ENCODE results near the gene SLC1A7.

SLC1A7 gene

GRCh38 chr1:53158900-53159299 is 16.5 kb upstream of the SLC1A7 start:
- no peak for DNase-seq

GRCh38 chr1:53156783-53157182 is 14.3 kb upstream of the SLC1A7 start:
- no peak for DNase-seq

- no peak for DNase-seq
Measured at GRCh38 chr1:53155945-53156344, 13.5 kb upstream of the SLC1A7 start.

GRCh38 chr1:53155534-53155933 is 13.1 kb upstream of the SLC1A7 start:
- DNase-seq = no peak

- DNase-seq = no peak
Measured at GRCh38 chr1:53154859-53155438, 12.5 kb upstream of the SLC1A7 start.

GRCh38 chr1:53153752-53154151 is 11.3 kb upstream of the SLC1A7 start:
- no peak for DNase-seq

- DNase-seq = no peak
Measured at GRCh38 chr1:53148123-53148522, 5.7 kb upstream of the SLC1A7 start.

- no peak for DNase-seq
Measured at GRCh38 chr1:53147174-53147573, 4.7 kb upstream of the SLC1A7 start.

- no peak for DNase-seq
Measured at GRCh38 chr1:53145942-53146708, 3.7 kb upstream of the SLC1A7 start.

GRCh38 chr1:53145619-53145941 is 3.1 kb upstream of the SLC1A7 start:
- no peak for DNase-seq

- DNase-seq = no peak
Measured at GRCh38 chr1:53145051-53145600, 2.7 kb upstream of the SLC1A7 start.

GRCh38 chr1:53144201-53144600 is 1.8 kb upstream of the SLC1A7 start:
- DNase-seq = no peak

- DNase-seq = no peak
Measured at GRCh38 chr1:53143527-53143926, 1.1 kb upstream of the SLC1A7 start.

GRCh38 chr1:53141487-53142055 is 867 bp downstream of the SLC1A7 start:
- DNase-seq = no peak

GRCh38 chr1:53140451-53140850 is 2.0 kb downstream of the SLC1A7 start:
- no peak for DNase-seq

- DNase-seq = no peak
Measured at GRCh38 chr1:53139951-53140361, 2.5 kb downstream of the SLC1A7 start.

GRCh38 chr1:53138991-53139884 is 3.2 kb downstream of the SLC1A7 start:
- no peak for DNase-seq

- no peak for DNase-seq
Measured at GRCh38 chr1:53137729-53138128, 4.7 kb downstream of the SLC1A7 start.

GRCh38 chr1:53135735-53136114 is 6.7 kb downstream of the SLC1A7 start:
- DNase-seq = no peak

GRCh38 chr1:53134961-53135734 is 7.3 kb downstream of the SLC1A7 start:
- no peak for DNase-seq

GRCh38 chr1:53134042-53134485 is 8.4 kb downstream of the SLC1A7 start:
- DNase-seq = no peak
